ENCODE measurements around the gene RIOK2.
"Not testable (repeated sequence)": the region's sequence is repeated elsewhere in the genome, so short reads cannot be mapped to it uniquely, and the experiment has no call there.

Gene RIOK2

GRCh38 chr5:97191893-97192292 lies 8.8 kb upstream of the RIOK2 start:
- TF ChIP-seq CTCF (IDR thresholded peaks at IDR 0.05) = no peak
- no peak for TF ChIP-seq ZFX (IDR thresholded peaks at IDR 0.05; ENCODE audit: borderline replicate concordance)

GRCh38 chr5:97189523-97189922 lies 6.5 kb upstream of the RIOK2 start:
- not testable (repeated sequence) for H3K27ac ChIP-seq

More at GRCh38 chr5:97191893-97192292, 8.8 kb upstream of the RIOK2 start:
- H3K27ac ChIP-seq = no peak overlapping the region

GRCh38 chr5:97183930-97184213 lies 825 bp upstream of the RIOK2 start:
- TF ChIP-seq CTCF (IDR thresholded peaks at IDR 0.05) (no peak), ZFX (IDR thresholded peaks at IDR 0.05; ENCODE audit: borderline replicate concordance) (no peak)
- peak overlapping the region; percentile 96 for H3K27ac ChIP-seq

GRCh38 chr5:97182571-97183099 lies 412 bp downstream of the RIOK2 start:
- peak overlapping the region; percentile 96 for H3K27ac ChIP-seq
- no peak for TF ChIP-seq ZFX (IDR thresholded peaks at IDR 0.05; ENCODE audit: borderline replicate concordance)
- TF ChIP-seq CTCF (IDR thresholded peaks at IDR 0.05) = no peak

- TF ChIP-seq CTCF (IDR thresholded peaks at IDR 0.05) (no peak), ZFX (IDR thresholded peaks at IDR 0.05; ENCODE audit: borderline replicate concordance) (no peak)
- peak overlapping the region; percentile 96 for H3K27ac ChIP-seq
Measured at GRCh38 chr5:97181856-97182545, 1.0 kb downstream of the RIOK2 start.

DNA sequence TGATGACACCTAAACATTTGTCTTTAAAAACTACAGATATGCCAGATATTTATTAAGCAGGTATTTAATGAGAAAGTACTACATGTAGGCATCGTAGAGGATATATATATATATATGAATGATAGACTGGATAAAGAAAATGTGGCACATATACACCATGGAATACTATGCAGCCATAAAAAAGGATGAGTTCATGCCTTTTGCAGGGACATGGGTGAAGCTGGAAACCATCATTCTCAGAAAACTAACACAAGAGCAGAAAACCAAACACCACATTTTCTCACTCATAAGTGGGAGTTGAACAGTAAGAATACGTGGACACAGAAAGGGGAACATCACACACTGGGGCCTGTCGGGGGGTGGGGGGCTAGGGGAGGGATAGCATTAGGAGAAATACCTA lies 3.6 kb downstream of the RIOK2 start:
- H3K27ac ChIP-seq = not testable (repeated sequence)

- TF ChIP-seq ZFX (IDR thresholded peaks at IDR 0.05; ENCODE audit: borderline replicate concordance) (no peak), CTCF (IDR thresholded peaks at IDR 0.05) (no peak)
- H3K27ac ChIP-seq = no peak overlapping the region
Measured at GRCh38 chr5:97172227-97172626, 10.8 kb downstream of the RIOK2 start.

DNA sequence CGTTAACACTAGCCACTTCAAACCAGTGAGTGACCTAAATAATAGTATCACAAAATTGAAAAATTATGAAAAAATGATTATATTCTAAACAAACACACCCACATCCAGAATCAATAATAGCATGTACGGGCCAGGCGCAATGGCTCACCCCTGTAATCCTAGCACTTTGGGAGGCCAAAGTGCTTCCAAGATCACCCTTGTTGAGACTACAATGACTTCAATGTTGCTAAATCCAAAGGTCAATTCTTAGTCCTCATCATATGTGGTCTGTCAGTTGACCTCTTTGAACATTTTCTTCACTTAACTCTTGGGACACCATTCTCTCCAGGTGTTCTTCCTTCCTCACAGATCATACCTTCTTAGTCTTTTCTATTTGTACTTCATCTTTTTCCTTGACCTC lies 11.3 kb downstream of the RIOK2 start:
- no peak overlapping the region for H3K27ac ChIP-seq
- no peak for TF ChIP-seq CTCF (IDR thresholded peaks at IDR 0.05)
- TF ChIP-seq ZFX (IDR thresholded peaks at IDR 0.05; ENCODE audit: borderline replicate concordance) = no peak

Measured in 22Rv1 (cell line).